GM18517 (cell line): ENCODE measurements around the gene ARFGAP2.

Source experiments
- ATAC-seq: cut with Tn5 transposase; IDR thresholded peaks from one replicate; pipeline ENCODE4 v1.9.1; 2021; ENCODE audit warnings: mild to moderate bottlenecking, moderate library complexity; ENCODE audit not compliant: unreplicated experiment

Gene ARFGAP2

DNA sequence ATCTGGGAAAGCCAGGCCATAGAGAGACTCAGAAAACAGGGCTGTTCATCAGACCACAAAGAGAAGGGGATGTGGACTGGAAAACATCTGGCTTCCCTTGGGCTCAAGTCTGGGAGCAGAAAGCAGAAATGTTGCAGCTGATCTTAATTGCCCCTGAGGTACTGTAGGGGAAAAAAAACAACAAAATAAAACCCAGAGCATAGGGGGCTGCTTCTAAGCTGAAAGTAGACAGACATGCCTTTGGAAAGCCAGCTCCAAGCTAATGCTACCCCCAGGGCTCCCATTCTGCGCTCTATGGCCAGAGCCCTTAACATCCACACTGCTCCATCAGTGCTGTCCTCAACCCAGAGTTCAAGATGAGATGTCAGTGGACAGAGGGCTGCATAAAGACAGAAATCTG, 11.6 kb upstream of the ARFGAP2 start:
- ATAC-seq, result no peak

DNA sequence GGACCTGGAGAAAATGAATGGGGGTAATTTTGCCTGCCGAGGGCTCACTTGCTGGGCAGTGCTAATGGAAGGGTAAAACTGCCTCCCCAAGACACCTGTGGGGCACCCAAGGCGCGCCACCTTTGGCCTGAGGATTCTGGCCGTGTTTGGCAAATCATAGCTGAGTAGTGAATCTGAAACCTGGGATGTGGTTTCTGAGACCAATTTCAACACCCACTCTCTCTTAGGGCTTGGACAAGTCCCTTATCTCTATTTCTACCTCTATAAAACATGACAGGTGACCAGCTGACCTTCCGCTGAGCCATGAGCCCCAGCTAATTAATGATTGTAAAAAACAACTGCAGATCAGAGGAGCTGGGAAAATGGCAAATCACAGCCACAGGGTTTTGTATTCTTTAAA, 11.0 kb upstream of the ARFGAP2 start:
- no peak for ATAC-seq

DNA sequence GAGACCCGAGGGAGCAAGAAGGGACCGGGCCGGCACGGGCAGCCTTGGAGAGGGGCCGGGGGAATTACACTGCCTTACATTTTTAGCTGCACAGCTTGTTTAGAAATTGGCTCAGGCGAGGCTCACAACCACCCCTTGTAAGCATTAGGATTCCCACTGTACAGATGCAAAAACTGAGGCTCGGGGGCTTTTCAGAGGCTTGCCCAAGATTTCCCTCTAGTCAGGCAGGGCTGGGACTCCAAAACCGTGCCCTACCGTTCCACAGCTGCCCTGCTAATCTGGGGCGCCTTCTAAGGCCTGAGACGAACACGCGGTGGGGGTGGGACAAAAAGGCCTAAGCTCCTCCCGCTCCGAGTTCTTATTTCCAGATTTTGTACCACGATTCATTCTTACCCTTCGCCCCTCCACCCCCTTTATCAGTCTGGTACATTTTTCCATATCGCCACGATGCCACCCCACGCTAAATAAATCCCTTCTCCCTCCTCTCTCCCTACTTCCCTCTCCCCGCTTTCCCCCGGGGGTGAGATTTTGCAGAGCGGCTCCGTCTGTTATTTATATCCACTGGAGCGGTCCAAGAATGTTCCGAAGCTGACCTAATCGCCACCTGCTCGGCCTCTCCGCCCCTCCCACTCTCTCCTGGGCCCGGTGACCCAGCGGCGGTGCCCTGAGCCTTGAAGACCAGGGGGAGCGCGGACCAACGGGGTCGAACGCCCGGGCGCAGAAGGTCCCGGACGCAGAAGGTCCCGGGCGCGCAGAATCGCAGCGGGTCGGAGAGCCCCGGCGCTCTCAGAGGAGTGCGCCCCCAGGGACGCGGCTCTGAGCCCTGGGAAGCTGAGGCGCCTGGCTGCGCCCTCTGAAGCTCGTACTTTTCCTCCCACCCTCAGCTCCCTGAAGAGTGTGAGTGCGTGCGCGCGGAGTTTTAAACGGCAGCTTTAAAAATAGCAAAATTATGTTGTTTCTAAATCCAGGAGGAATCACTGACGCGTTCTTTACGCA, 10.3 kb upstream of the ARFGAP2 start:
- no peak for ATAC-seq

- no peak for ATAC-seq
Measured at GRCh38 chr11:47186076-47186699, 9.5 kb upstream of the ARFGAP2 start, which contains the start of gene PACSIN3. TSS of gene PACSIN3 (minus strand) at chr11:47186434. CDS start at chr11:47182727, 3,707 bp downstream.

- no peak for ATAC-seq
Measured at GRCh38 chr11:47185305-47186075, 8.8 kb upstream of the ARFGAP2 start.

DNA sequence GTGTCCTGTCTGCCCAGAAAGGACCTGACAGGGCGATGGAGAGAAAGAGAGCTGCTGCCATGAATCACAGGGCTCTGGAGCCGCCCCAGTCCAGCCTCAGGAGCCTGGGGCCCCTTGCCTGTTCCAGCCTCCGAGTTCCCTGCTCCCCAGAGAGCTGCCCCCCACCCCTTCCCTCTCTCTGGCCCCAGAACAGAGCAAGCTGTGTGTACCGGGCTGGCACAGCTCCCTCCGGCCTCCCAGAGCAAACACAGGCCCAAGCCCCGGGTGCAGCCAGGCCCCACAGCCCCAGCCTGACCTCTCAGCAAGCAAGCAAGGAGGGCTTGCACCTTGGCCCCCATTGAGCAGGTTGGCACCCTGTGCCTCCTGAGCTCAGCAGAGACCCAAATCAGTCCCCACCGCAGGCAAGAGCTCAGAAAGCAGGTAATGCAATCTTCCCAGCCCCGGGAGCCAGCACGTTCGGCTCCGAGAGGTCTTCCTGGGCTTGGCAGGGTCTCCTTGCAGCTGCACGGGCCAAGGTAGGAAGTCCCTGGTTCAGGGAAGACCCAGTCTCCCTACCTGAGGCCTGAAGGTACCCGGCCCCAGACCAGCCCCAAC, 8.1 kb upstream of the ARFGAP2 start:
- ATAC-seq, result no peak

DNA sequence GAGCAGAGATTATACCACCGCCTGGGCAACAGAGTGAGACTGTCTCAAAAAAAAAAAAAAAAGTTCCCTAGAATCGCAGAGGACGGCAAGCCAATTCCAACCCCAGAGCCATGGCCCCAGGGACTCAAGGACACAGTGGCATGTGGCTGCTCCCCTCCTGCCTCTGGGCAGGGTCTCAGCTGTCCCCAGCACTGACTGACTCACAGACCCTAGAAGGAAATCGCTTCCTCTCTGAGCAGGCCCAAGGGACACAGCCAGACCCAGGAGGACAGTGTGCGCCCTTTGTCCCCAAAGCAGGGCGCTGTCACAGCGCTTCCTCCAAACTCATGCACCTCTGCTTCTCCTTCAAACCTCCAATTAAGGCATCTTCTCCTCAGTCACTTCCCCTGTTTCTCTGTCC, 7.3 kb upstream of the ARFGAP2 start:
- no peak for ATAC-seq

DNA sequence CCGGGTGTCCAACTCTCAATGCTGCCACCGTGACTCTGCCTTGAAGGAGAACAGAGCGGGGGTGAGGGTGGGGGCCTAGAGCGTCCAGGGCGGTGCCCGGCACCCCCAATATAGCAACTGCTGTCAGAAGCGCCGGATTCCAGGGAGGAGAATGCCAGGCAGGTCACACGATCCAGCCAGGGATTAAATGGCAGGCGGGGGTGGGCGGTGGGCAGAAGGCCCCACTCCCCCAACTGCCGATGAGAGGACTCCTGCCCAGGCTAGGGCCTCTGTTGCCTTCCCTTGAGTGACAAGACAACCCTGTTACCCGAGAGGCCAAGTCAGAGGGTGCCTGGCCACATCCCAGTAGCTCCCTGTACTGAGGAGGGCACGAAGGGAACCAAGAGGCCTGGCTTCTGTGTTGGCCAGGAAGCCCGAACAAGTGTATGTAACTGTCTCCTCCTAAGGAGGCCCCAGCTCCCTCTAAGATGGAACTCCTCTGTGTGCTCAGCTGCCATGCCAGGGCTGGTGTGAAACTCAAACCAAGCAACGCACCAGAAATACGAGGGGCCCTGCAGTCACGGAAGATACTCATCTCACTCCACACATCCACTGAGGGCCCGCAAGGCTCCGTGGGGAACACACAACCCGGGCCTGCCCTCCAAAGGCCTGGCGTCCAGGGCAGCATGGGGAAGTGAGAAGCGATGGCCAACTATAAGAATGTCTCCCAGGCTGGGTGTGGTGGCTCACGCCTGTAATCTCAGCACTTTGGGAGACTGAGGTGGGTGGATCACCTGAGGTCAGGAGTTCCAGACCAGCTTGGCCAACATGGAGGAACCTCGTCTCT, 6.6 kb upstream of the ARFGAP2 start:
- no peak for ATAC-seq

DNA sequence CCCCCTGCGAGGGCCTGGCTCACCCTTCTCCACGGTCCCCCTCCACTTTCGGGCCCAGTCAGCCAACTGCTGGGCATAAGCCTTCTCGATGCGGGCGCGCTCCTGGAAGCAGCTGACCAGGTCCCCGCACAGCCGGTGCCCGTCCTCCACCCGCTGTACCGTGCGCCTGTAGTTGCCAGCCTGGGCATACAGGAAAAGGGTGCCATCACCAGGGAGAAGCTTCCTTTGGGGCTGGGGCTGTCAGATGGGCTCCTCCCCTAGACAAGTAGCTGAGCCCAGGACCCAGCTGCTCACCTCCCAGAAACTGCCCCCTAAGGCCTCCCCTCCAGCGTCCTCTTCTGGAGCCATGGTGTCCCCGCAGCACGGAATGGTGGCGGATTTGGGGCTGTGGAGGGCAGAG, 5.7 kb upstream of the ARFGAP2 start:
- no peak for ATAC-seq

DNA sequence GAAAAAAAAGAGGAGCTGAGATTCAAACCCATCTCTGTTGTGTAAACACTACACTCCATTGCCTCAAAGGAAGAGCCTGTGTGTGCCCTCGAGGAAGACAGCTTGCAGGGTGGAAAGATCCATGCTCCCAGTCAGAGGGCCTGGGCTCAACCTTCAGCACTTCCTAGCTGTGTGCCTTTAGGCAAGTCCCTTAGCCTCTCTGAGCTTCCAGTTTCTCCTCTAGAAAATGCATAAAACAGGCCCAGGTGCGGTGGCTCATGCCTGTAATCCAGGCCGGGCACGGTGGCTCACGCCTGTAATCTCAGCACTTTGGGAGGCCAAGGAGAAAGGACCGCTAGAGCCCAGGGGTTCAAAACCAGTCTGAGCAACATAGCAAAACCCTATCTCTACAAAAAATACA, 4.6 kb upstream of the ARFGAP2 start:
- ATAC-seq, result no peak

DNA sequence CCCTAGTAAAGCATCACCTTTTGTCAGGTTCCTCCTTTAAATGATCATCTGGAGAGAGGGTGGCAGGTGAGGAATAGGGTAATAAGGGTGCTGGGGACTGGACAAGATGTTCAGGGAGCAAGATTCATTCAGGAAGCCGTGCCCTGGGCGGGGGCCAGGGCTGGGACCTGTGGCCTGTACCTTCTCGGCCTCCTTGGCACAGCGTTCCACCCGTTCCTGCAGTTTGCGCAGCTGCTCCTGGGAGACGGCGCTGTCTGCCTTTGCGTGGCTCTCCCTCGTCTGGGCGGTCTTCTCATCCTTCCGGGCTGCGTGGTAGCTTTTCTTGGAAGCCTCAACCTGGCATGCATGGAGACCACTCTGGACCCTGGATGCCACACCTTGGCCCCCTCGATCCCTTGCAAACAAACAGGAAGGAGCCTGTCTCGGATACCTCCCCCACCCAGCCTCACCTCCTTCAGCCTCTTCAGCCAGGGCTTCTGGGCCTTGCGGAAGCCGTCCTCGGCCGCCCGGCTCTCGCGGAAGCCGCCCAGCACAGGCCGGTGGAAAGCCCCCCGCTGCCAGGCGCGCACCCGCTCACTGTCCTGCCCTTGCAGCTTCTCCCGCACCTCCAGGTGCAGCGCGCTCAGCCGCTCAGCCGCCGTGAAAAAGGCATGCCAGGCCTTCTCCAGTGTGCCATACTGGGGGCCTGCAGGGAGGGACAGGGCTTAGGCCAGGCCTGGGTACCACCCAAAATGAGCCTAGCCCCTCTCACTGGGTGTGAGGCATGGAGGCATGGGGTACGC, 3.5 kb upstream of the ARFGAP2 start:
- ATAC-seq, result no peak

GRCh38 chr11:47179655-47179991, 2.9 kb upstream of the ARFGAP2 start:
- ATAC-seq, result no peak

DNA sequence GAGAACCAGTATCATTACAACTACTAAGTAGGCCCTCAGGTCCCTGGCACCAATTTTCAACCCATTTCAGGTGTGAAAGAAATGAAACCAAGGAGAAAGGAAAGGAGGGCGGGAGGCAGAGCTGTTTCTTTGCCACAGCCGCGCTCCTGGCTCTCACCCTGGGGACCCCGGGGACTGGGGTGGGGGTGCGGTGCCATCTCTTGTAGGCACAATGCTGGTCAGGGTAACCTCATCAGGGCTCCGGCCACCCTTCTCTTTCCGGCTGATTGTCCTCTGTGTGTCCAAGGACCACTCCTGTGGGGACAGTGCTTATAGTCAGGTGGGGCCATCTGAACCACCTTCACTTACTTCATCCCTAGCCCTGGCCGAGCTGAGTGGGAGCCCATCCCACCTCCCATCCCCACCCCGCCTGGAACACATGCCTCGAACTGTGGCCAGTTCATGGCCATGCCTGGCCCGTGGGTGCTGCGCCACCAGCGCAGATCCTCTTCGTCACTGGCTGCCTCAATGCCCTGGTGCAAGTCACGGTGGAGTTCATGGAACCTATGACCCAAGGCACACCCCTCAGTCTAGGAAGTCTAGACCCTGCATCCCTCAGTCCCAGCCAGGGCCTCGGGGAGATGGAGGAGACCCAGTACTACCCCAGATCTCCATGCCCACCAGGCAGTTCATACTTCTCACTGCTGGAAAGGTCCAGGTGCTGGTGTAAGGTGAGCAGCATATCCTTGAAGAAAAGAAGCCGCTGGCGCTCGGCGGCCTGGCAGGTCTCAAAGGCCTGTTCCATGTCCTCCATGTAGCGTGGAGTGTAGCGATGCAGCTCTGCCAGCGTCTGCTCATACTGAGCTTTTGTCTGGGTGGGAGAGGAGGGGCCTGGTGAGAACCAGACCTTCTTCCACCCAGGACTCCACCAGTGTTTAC, 2.3 kb upstream of the ARFGAP2 start:
- no peak for ATAC-seq

- no peak for ATAC-seq
Measured at GRCh38 chr11:47178316-47178715, 1.6 kb upstream of the ARFGAP2 start.

GRCh38 chr11:47177846-47178245, 1.2 kb upstream of the ARFGAP2 start:
- ATAC-seq, result no peak

- peak; percentile 57 for ATAC-seq
Measured at GRCh38 chr11:47177229-47177845, 658 bp upstream of the ARFGAP2 start.

GRCh38 chr11:47175746-47176327, 842 bp downstream of the ARFGAP2 start:
- ATAC-seq, result no peak
